ENCODE measurements around the gene LMNTD2. TPM values are rescaled to one million over a fixed set of nuclear protein-coding genes. Genes with fewer than 3 reads are reported as not detected.

Gene LMNTD2
- total and polyA plus RNA-seq, 2 of the 13 experiments (the other 11 are each of a cell fraction or from before 2014, with no cell fraction given) = 1.1 to 3.1 TPM

DNA sequence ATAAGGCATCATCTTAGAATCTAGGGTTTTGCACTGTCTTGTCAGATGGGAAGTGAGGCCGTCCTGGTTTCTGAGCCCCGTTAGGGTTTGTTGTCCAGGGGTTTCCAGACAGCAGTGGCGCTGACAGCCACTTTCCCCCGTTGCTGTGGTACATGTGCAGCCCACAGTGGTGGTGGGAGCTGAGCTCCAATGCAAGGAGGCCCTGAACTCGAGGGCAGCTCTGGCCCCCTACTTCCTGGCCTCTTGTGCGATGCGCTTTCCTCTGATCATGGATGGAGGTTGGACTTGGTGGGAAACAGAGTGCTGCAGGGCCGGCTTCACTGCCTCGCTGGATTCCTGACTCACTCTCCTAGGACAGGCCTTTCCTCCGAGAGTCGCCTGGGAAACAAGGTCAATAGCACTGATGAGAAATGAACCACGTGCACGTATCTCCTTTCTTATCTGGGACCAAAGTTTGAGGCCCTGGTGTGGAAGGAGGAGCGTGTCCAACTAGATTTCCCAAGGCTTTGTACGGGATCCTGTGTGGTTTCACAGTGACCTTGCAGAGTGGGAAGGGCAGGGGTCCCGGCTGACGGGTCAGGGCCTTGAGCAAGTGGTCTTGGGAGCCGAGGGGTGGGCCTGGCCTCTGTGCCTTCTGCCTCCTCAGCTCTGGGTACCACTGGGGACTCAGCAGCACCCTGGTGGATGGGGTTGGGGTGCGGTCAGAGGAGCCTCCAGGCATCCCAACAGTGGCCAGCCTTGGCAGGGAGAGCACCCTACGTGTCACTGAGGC, 19.5 kb upstream of the LMNTD2 start (continued):
- TF ChIP-seq CBFB (CRISPR knock-in tag; IDR thresholded peaks at IDR 0.05) = 0 out of 2 replicates have a peak, but pooled peaks have one; percentile 18
- TF ChIP-seq HMG20A (CRISPR knock-in tag; IDR thresholded peaks at IDR 0.05; ENCODE audit: borderline replicate concordance) = no peak
- no peak for TF ChIP-seq HNRNPLL (IDR thresholded peaks at IDR 0.05; ENCODE audit: low read depth, low read length, poor library complexity, severe bottlenecking)
- TF ChIP-seq, protein P1, sequence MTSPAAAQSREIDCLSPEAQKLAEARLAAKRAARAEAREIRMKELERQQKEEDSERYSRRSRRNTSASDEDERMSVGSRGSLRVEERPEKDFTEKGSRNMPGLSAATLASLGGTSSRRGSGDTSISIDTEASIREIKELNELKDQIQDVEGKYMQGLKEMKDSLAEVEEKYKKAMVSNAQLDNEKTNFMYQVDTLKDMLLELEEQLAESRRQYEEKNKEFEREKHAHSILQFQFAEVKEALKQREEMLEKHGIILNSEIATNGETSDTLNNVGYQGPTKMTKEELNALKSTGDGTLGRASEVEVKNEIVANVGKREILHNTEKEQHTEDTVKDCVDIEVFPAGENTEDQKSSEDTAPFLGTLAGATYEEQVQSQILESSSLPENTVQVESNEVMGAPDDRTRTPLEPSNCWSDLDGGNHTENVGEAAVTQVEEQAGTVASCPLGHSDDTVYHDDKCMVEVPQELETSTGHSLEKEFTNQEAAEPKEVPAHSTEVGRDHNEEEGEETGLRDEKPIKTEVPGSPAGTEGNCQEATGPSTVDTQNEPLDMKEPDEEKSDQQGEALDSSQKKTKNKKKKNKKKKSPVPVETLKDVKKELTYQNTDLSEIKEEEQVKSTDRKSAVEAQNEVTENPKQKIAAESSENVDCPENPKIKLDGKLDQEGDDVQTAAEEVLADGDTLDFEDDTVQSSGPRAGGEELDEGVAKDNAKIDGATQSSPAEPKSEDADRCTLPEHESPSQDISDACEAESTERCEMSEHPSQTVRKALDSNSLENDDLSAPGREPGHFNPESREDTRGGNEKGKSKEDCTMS (CRISPR knock-in tag; conservative IDR thresholded peaks at IDR 0.05) = no peak
- TF ChIP-seq, protein P2, sequence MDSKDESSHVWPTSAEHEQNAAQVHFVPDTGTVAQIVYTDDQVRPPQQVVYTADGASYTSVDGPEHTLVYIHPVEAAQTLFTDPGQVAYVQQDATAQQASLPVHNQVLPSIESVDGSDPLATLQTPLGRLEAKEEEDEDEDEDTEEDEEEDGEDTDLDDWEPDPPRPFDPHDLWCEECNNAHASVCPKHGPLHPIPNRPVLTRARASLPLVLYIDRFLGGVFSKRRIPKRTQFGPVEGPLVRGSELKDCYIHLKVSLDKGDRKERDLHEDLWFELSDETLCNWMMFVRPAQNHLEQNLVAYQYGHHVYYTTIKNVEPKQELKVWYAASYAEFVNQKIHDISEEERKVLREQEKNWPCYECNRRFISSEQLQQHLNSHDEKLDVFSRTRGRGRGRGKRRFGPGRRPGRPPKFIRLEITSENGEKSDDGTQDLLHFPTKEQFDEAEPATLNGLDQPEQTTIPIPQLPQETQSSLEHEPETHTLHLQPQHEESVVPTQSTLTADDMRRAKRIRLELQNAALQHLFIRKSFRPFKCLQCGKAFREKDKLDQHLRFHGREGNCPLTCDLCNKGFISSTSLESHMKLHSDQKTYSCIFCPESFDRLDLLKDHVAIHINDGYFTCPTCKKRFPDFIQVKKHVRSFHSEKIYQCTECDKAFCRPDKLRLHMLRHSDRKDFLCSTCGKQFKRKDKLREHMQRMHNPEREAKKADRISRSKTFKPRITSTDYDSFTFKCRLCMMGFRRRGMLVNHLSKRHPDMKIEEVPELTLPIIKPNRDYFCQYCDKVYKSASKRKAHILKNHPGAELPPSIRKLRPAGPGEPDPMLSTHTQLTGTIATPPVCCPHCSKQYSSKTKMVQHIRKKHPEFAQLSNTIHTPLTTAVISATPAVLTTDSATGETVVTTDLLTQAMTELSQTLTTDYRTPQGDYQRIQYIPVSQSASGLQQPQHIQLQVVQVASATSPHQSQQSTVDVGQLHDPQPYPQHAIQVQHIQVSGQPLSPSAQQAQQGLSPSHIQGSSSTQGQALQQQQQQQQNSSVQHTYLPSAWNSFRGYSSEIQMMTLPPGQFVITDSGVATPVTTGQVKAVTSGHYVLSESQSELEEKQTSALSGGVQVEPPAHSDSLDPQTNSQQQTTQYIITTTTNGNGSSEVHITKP (CRISPR knock-in tag; IDR thresholded peaks at IDR 0.05; ENCODE audit: low read depth) = peak; percentile 79; the same call in 1 of the 2 replicates
- TF ChIP-seq NFKB2 (CRISPR knock-in tag; IDR thresholded peaks at IDR 0.05; ENCODE audit: borderline replicate concordance) = no peak
- no peak for TF ChIP-seq NCOR1 (IDR thresholded peaks at IDR 0.05; ENCODE audit: borderline replicate concordance, low read length)
- no peak for TF ChIP-seq SOX13 (IDR thresholded peaks at IDR 0.05)
- peak in 1 of 2 experiments; percentile 48; a peak in 2 of 4 replicates for TF ChIP-seq SOX13 (CRISPR knock-in tag; conservative IDR thresholded peaks at IDR 0.05 in 1 of 2, IDR thresholded peaks at IDR 0.05 in 1 of 2)
- TF ChIP-seq, protein P3, sequence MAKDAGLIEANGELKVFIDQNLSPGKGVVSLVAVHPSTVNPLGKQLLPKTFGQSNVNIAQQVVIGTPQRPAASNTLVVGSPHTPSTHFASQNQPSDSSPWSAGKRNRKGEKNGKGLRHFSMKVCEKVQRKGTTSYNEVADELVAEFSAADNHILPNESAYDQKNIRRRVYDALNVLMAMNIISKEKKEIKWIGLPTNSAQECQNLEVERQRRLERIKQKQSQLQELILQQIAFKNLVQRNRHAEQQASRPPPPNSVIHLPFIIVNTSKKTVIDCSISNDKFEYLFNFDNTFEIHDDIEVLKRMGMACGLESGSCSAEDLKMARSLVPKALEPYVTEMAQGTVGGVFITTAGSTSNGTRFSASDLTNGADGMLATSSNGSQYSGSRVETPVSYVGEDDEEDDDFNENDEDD (CRISPR knock-in tag; IDR thresholded peaks at IDR 0.05; ENCODE audit: borderline replicate concordance) = peak; percentile 75; the same call in 1 of the 2 replicates
- TF ChIP-seq, protein P4, sequence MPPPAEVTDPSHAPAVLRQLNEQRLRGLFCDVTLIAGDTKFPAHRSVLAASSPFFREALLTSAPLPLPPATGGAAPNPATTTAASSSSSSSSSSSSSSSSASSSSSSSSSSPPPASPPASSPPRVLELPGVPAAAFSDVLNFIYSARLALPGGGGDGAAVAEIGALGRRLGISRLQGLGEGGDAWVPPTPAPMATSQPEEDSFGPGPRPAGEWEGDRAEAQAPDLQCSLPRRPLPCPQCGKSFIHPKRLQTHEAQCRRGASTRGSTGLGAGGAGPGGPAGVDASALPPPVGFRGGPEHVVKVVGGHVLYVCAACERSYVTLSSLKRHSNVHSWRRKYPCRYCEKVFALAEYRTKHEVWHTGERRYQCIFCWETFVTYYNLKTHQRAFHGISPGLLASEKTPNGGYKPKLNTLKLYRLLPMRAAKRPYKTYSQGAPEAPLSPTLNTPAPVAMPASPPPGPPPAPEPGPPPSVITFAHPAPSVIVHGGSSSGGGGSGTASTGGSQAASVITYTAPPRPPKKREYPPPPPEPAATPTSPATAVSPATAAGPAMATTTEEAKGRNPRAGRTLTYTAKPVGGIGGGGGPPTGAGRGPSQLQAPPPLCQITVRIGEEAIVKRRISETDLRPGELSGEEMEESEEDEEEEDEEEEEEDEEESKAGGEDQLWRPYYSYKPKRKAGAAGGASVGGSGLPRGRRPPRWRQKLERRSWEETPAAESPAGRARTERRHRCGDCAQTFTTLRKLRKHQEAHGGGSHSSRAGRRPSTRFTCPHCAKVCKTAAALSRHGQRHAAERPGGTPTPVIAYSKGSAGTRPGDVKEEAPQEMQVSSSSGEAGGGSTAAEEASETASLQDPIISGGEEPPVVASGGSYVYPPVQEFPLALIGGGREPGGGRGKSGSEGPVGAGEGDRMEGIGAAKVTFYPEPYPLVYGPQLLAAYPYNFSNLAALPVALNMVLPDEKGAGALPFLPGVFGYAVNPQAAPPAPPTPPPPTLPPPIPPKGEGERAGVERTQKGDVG (CRISPR knock-in tag; IDR thresholded peaks at IDR 0.05; ENCODE audit: borderline replicate concordance) = peak; percentile 61; the same call in 1 of the 2 replicates
- peak; percentile 14; the same call in 1 of the 2 replicates for TF ChIP-seq ZMYM3 (CRISPR knock-in tag; IDR thresholded peaks at IDR 0.05)
- TF ChIP-seq MTA3 (CRISPR knock-in tag; IDR thresholded peaks at IDR 0.05) = no peak
- TF ChIP-seq, protein P5, sequence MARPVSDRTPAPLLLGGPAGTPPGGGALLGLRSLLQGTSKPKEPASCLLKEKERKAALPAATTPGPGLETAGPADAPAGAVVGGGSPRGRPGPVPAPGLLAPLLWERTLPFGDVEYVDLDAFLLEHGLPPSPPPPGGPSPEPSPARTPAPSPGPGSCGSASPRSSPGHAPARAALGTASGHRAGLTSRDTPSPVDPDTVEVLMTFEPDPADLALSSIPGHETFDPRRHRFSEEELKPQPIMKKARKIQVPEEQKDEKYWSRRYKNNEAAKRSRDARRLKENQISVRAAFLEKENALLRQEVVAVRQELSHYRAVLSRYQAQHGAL (CRISPR knock-in tag; IDR thresholded peaks at IDR 0.05; ENCODE audit: not compliant biosample characterization) = no peak
- TF ChIP-seq ZNF562 (CRISPR knock-in tag; IDR thresholded peaks at IDR 0.05; ENCODE audit: borderline replicate concordance) = no peak

Measured in HepG2 (cell line).